ENCODE measurements around the gene SRP14.
"Not testable (repeated sequence)": the region's sequence is repeated elsewhere in the genome, so short reads cannot be mapped to it uniquely, and the experiment has no call there.

SRP14 gene

GRCh38 chr15:40038638-40039543, at the start of gene SRP14:
SRP14 (minus strand) TSS chr15:40039181; CDS start chr15:40039116, 65 bp downstream.
- DNase-seq (ENCODE audit: low read depth) = peak; percentile 88

GRCh38 chr15:40087991-40088928, 49.3 kb upstream of the SRP14 start:
- no peak for DNase-seq (ENCODE audit: low read depth)

GRCh38 chr15:40087068-40087810, 48.3 kb upstream of the SRP14 start:
- no peak for DNase-seq (ENCODE audit: low read depth)

GRCh38 chr15:40085266-40085665, 46.3 kb upstream of the SRP14 start:
- DNase-seq (ENCODE audit: low read depth) = no peak

- DNase-seq (ENCODE audit: low read depth) = no peak
These were observed 45.7 kb upstream of the SRP14 start for GRCh38 chr15:40084650-40085049.

- DNase-seq (ENCODE audit: low read depth) = no peak
These were observed 43.4 kb upstream of the SRP14 start for GRCh38 chr15:40082195-40082883.

- DNase-seq (ENCODE audit: low read depth) = no peak
These were observed 42.8 kb upstream of the SRP14 start for GRCh38 chr15:40081691-40082194.

GRCh38 chr15:40080847-40081246, 41.9 kb upstream of the SRP14 start:
- no peak for DNase-seq (ENCODE audit: low read depth)

- DNase-seq (ENCODE audit: low read depth) = no peak
These were observed 41.1 kb upstream of the SRP14 start for GRCh38 chr15:40080104-40080503.

- no peak for DNase-seq (ENCODE audit: low read depth)
These were observed 40.5 kb upstream of the SRP14 start for GRCh38 chr15:40079456-40079855.

GRCh38 chr15:40075298-40076044, 36.5 kb upstream of the SRP14 start:
- no peak for DNase-seq (ENCODE audit: low read depth)

- DNase-seq (ENCODE audit: low read depth) = not testable (repeated sequence)
These were observed 35.7 kb upstream of the SRP14 start for GRCh38 chr15:40074656-40075055.

GRCh38 chr15:40073716-40074490, 34.9 kb upstream of the SRP14 start:
- not testable (repeated sequence) for DNase-seq (ENCODE audit: low read depth)

GRCh38 chr15:40072216-40072990, 33.4 kb upstream of the SRP14 start:
- DNase-seq (ENCODE audit: low read depth) = no peak

GRCh38 chr15:40070608-40071218, 31.7 kb upstream of the SRP14 start:
- DNase-seq (ENCODE audit: low read depth) = no peak

- no peak for DNase-seq (ENCODE audit: low read depth)
These were observed 31.2 kb upstream of the SRP14 start for GRCh38 chr15:40070166-40070557.

- peak; percentile 78 for DNase-seq (ENCODE audit: low read depth)
These were observed 30.5 kb upstream of the SRP14 start for GRCh38 chr15:40069178-40070165.
